SK-N-MC (cell line): ENCODE measurements around the gene RABGGTA.

Experiments used
- DNase-seq: peaks from one replicate; pipeline ENCODE4 v3.0.0-alpha.2; 2011; ENCODE audit warnings: low read depth, low spot score
- H3K27ac ChIP-seq: fragments of 200-600 bp; sonication (generic); 2 replicates; pipeline ENCODE4 v1.5.1; 2016; ENCODE audit warnings: mixed run types
- H3K36me3 ChIP-seq: fragments of 200-600 bp; sonication (generic); 2 replicates; pipeline ENCODE4 v1.6.1; 2017; ENCODE audit warnings: antibody characterized with exemption, low read length, mixed read lengths; ENCODE audit not compliant: insufficient read depth
- H3K4me3 ChIP-seq: fragments of 200-600 bp; sonication (generic); 2 replicates; pipeline ENCODE4 v1.5.1; 2016
- H3K9ac ChIP-seq: fragments of 200-600 bp; sonication (generic); 2 replicates; pipeline ENCODE4 v1.8.0; 2017; ENCODE audit warnings: mixed run types, mixed read lengths; ENCODE audit not compliant: insufficient read length
- H3K9me3 ChIP-seq: fragments of 200-600 bp; sonication (generic); 2 replicates; pipeline ENCODE4 v1.6.1; 2017; ENCODE audit warnings: low read depth, mild to moderate bottlenecking, antibody characterized with exemption, low read length, moderate library complexity, mixed read lengths
- EZH2 ChIP-seq: fragments of 200-600 bp; sonication (generic); IDR thresholded peaks from one replicate; pipeline ENCODE4 v1.6.1; 2017; ENCODE audit warnings: antibody characterized with exemption
- FOXP2 ChIP-seq: optimal IDR thresholded peaks from 2 replicates; pipeline ENCODE3; 2011; ENCODE audit warnings: mild to moderate bottlenecking, moderate library complexity; ENCODE audit not compliant: insufficient read depth; ENCODE audit errors: extremely low read length, control extremely low read depth
- POLR2AphosphoS5 ChIP-seq: IDR thresholded peaks from 2 replicates; pipeline ENCODE4 v1.6.1; 2012; ENCODE audit warnings: mild to moderate bottlenecking, low read depth, low read length, borderline replicate concordance

Gene RABGGTA

GRCh38 chr14:24284501-24285035 lies 13.2 kb upstream of the RABGGTA start:
- H3K4me3 ChIP-seq = no peak overlapping the region
- no peak overlapping the region for H3K9ac ChIP-seq
- H3K36me3 ChIP-seq = no peaks in the 10 kb centered on the region
- no peak for DNase-seq
- H3K27ac ChIP-seq = no peak overlapping the region
- no peaks in the 10 kb centered on the region for H3K9me3 ChIP-seq
- TF ChIP-seq POLR2AphosphoS5 (no peak), EZH2 (no peak), FOXP2 (no peak)

GRCh38 chr14:24283796-24284460 lies 12.5 kb upstream of the RABGGTA start:
- DNase-seq = no peak
- H3K9ac ChIP-seq = no peak overlapping the region
- H3K4me3 ChIP-seq = no peak overlapping the region
- no peak overlapping the region for H3K27ac ChIP-seq
- TF ChIP-seq FOXP2 (no peak), EZH2 (no peak), POLR2AphosphoS5 (no peak)
- H3K36me3 ChIP-seq = no peaks in the 10 kb centered on the region
- H3K9me3 ChIP-seq = no peaks in the 10 kb centered on the region

- Histone ChIP-seq H3K4me3 (no peak overlapping the region), H3K36me3 (no peaks in the 10 kb centered on the region), H3K9ac (no peak overlapping the region), H3K27ac (no peak overlapping the region), H3K9me3 (no peaks in the 10 kb centered on the region)
- TF ChIP-seq POLR2AphosphoS5 (no peak), FOXP2 (no peak), EZH2 (no peak)
- no peak for DNase-seq
These were observed 11.3 kb upstream of the RABGGTA start for GRCh38 chr14:24282736-24283135.

- no peak overlapping the region for H3K27ac ChIP-seq
- no peak for DNase-seq
- H3K9ac ChIP-seq = no peak overlapping the region
- H3K4me3 ChIP-seq = no peak overlapping the region
- no peaks in the 10 kb centered on the region for H3K36me3 ChIP-seq
- H3K9me3 ChIP-seq = no peaks in the 10 kb centered on the region
- no peak for TF ChIP-seq EZH2
- TF ChIP-seq FOXP2 = no peak
- TF ChIP-seq POLR2AphosphoS5 = no peak
These were observed 10.2 kb upstream of the RABGGTA start for GRCh38 chr14:24281636-24282035.

- DNase-seq = no peak
- H3K36me3 ChIP-seq = no peaks in the 10 kb centered on the region
- no peaks in the 10 kb centered on the region for H3K9me3 ChIP-seq
- H3K4me3 ChIP-seq = no peak overlapping the region
- TF ChIP-seq EZH2 (no peak), FOXP2 (no peak), POLR2AphosphoS5 (no peak)
- H3K27ac ChIP-seq = no peak overlapping the region
- H3K9ac ChIP-seq = no peak overlapping the region
These were observed 9.5 kb upstream of the RABGGTA start for GRCh38 chr14:24280797-24281460.

- no peak for TF ChIP-seq EZH2
- no peak for TF ChIP-seq POLR2AphosphoS5
- TF ChIP-seq FOXP2 = no peak
- Histone ChIP-seq H3K9ac (no peak overlapping the region), H3K9me3 (no peaks in the 10 kb centered on the region), H3K4me3 (no peak overlapping the region), H3K36me3 (no peaks in the 10 kb centered on the region), H3K27ac (no peak overlapping the region)
- DNase-seq = no peak
These were observed 8.1 kb upstream of the RABGGTA start for GRCh38 chr14:24279301-24280186.

- Histone ChIP-seq H3K9me3 (no peaks in the 10 kb centered on the region), H3K27ac (no peak overlapping the region), H3K36me3 (no peaks in the 10 kb centered on the region), H3K4me3 (no peak overlapping the region), H3K9ac (no peak overlapping the region)
- DNase-seq = no peak
- TF ChIP-seq EZH2 (no peak), POLR2AphosphoS5 (no peak), FOXP2 (no peak)
These were observed 7.0 kb upstream of the RABGGTA start for GRCh38 chr14:24278424-24278823.
